ENCODE measurements around the gene GLI3. TPM values are rescaled to one million over a fixed set of nuclear protein-coding genes. Genes with fewer than 3 reads are reported as not detected.
"Not testable (repeated sequence)": the region's sequence is repeated elsewhere in the genome, so short reads cannot be mapped to it uniquely, and the experiment has no call there.

The GLI3 gene
- total RNA-seq, 2 experiments from 2014 or later = not detected

- no peaks in the 10 kb centered on the region for H3K9me3 Mint-ChIP-seq (ENCODE audit: insufficient read depth)
- DNase-seq = no peak
- H3K36me3 Mint-ChIP-seq (ENCODE audit: low read depth) = no peaks in the 10 kb centered on the region
- CTCF ChIA-PET = no interaction called here
- no peaks in the 10 kb centered on the region for H3K4me1 Mint-ChIP-seq (ENCODE audit: low read depth)
- H3K27me3 Mint-ChIP-seq (ENCODE audit: low read depth) = peaks cover 10% of the 10 kb centered on the region
- ATAC-seq = no peak
- POLR2A ChIA-PET = no interaction called here
- H3K4me3 Mint-ChIP-seq = no peak overlapping the region
- H3K27ac Mint-ChIP-seq = no peak overlapping the region
These were observed 17.6 kb downstream of the GLI3 start for GRCh38 chr7:42219447-42219846.

GRCh38 chr7:42218248-42218647, 18.8 kb downstream of the GLI3 start:
- no peak overlapping the region for H3K4me3 Mint-ChIP-seq
- ATAC-seq (no peak), DNase-seq (no peak)
- no peaks in the 10 kb centered on the region for H3K36me3 Mint-ChIP-seq (ENCODE audit: low read depth)
- H3K27me3 Mint-ChIP-seq (ENCODE audit: low read depth) = peaks cover 10% of the 10 kb centered on the region
- H3K27ac Mint-ChIP-seq = no peak overlapping the region
- ChIA-PET CTCF (no interaction called here), POLR2A (no interaction called here)
- no peaks in the 10 kb centered on the region for H3K9me3 Mint-ChIP-seq (ENCODE audit: insufficient read depth)
- no peaks in the 10 kb centered on the region for H3K4me1 Mint-ChIP-seq (ENCODE audit: low read depth)

- DNase-seq (no peak), ATAC-seq (no peak)
- H3K4me3 Mint-ChIP-seq = no peak overlapping the region
- no peaks in the 10 kb centered on the region for H3K4me1 Mint-ChIP-seq (ENCODE audit: low read depth)
- CTCF ChIA-PET = no interaction called here
- POLR2A ChIA-PET = no interaction called here
- H3K27me3 Mint-ChIP-seq (ENCODE audit: low read depth) = peaks cover 10% of the 10 kb centered on the region
- H3K27ac Mint-ChIP-seq = no peak overlapping the region
- no peaks in the 10 kb centered on the region for H3K9me3 Mint-ChIP-seq (ENCODE audit: insufficient read depth)
- H3K36me3 Mint-ChIP-seq (ENCODE audit: low read depth) = no peaks in the 10 kb centered on the region
These were observed 19.5 kb downstream of the GLI3 start for GRCh38 chr7:42217548-42217947.

- no peaks in the 10 kb centered on the region for H3K36me3 Mint-ChIP-seq (ENCODE audit: low read depth)
- POLR2A ChIA-PET = no interaction called here
- CTCF ChIA-PET = no interaction called here
These were observed 20.0 kb downstream of the GLI3 start for GRCh38 chr7:42217053-42217452.

DNA sequence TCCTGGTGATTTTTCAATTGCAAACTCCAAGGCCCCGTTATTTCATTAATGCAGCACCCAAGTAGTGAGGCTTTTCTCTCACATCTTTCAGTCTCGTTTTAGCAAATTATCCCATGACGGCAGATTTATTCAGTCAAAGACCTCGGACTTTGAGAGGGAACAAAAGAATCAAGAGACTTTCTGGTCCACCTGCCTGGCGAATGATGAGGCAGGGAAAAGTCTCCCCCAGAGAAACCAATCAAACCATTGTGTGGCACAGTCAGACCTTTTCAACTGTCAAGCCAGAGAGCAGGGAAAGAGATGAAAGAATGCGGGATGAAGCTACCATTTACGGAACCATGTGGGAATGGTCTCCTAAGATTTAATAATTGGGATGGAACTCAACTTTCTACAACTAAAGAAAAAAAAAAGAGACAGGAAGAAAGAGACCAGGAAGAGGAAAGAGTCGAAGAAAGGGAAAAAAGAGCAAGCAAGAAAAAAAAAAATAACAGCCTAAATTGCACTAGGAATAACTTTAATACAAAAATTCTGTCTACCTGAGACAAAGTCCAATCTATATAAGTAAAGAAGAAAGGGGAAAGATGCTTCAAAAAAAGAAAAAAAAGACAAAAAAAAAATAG, 22.8 kb downstream of the GLI3 start:
- no peaks in the 10 kb centered on the region for H3K9me3 Mint-ChIP-seq (ENCODE audit: insufficient read depth)
- DNase-seq (no peak), ATAC-seq (no peak)
- no peak overlapping the region for H3K4me3 Mint-ChIP-seq
- ChIA-PET CTCF (no interaction called here), POLR2A (no interaction called here)
- no peaks in the 10 kb centered on the region for H3K36me3 Mint-ChIP-seq (ENCODE audit: low read depth)
- H3K27me3 Mint-ChIP-seq (ENCODE audit: low read depth) = peaks cover 9% of the 10 kb centered on the region
- no peak overlapping the region for H3K27ac Mint-ChIP-seq
- H3K4me1 Mint-ChIP-seq (ENCODE audit: low read depth) = no peaks in the 10 kb centered on the region

More at GRCh38 chr7:42217053-42217452, 20.0 kb downstream of the GLI3 start:
- ATAC-seq = no peak
- DNase-seq = no peak
- Mint-ChIP-seq H3K4me3 (no peak overlapping the region), H3K27me3 (ENCODE audit: low read depth) (peaks cover 10% of the 10 kb centered on the region), H3K9me3 (ENCODE audit: insufficient read depth) (no peaks in the 10 kb centered on the region), H3K27ac (no peak overlapping the region), H3K4me1 (ENCODE audit: low read depth) (no peaks in the 10 kb centered on the region)

GRCh38 chr7:42213093-42213492, 23.9 kb downstream of the GLI3 start:
- Mint-ChIP-seq H3K36me3 (ENCODE audit: low read depth) (no peaks in the 10 kb centered on the region), H3K27ac (no peak overlapping the region), H3K4me3 (no peak overlapping the region), H3K9me3 (ENCODE audit: insufficient read depth) (no peaks in the 10 kb centered on the region), H3K27me3 (ENCODE audit: low read depth) (peaks cover 9% of the 10 kb centered on the region), H3K4me1 (ENCODE audit: low read depth) (no peaks in the 10 kb centered on the region)
- ATAC-seq = no peak
- ChIA-PET CTCF (no interaction called here), POLR2A (no interaction called here)
- no peak for DNase-seq

DNA sequence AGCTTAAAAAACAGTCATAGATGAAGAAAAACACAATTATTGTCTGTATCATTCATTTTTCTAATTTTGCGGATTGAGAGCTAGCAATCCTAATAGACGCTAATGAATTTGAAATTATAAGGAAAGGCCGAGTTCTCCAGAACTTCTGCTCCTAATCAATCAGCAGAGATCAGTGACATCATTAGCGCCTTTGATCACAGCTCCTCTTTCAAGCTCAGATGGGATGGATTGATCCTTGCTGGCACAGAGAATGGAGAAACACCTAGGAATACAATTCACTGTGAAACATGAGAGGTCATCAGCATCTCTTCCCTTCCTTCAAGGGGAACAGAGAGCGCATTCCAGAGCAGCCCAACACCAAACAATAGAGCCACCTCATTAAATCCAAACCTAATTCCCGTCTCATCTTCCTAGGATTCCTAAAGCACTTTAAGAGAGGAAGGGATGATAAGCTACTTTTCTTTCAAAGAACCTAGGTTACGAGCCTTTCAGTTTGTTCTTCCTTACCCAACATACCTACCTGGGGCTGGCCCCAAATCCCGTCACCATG, 24.4 kb downstream of the GLI3 start:
- Mint-ChIP-seq H3K27ac (no peak overlapping the region), H3K9me3 (ENCODE audit: insufficient read depth) (no peaks in the 10 kb centered on the region), H3K36me3 (ENCODE audit: low read depth) (no peaks in the 10 kb centered on the region), H3K4me3 (no peak overlapping the region), H3K27me3 (ENCODE audit: low read depth) (peaks cover 9% of the 10 kb centered on the region), H3K4me1 (ENCODE audit: low read depth) (no peaks in the 10 kb centered on the region)
- ATAC-seq = no peak
- ChIA-PET POLR2A (no interaction called here), CTCF (no interaction called here)
- DNase-seq = no peak

GRCh38 chr7:42211938-42212337, 25.1 kb downstream of the GLI3 start:
- ChIA-PET CTCF (no interaction called here), POLR2A (no interaction called here)
- Mint-ChIP-seq H3K4me3 (no peak overlapping the region), H3K27ac (no peak overlapping the region), H3K9me3 (ENCODE audit: insufficient read depth) (no peaks in the 10 kb centered on the region), H3K36me3 (ENCODE audit: low read depth) (no peaks in the 10 kb centered on the region), H3K4me1 (ENCODE audit: low read depth) (no peaks in the 10 kb centered on the region), H3K27me3 (ENCODE audit: low read depth) (peaks cover 9% of the 10 kb centered on the region)
- ATAC-seq (no peak), DNase-seq (no peak)

DNA sequence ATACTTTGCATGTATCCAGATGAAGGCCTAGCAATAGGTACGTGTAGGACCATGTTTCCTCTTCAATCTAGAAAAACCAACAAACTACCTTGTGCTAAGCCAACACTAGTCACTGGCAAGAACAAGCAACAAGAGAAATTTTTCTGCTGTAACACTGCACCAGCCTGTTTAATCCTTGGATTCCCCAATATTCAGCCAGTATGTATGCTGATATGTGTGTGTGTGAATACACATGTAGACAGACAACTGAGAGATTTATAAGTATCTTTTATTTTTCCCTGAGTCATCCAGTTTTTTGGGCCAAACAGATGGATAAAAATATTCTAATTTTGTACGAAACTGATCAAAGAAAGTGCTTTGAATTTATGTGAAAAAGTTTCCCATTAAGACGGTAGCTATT, 26.2 kb downstream of the GLI3 start:
- no peak overlapping the region for H3K27ac Mint-ChIP-seq
- ChIA-PET POLR2A (no interaction called here), CTCF (no interaction called here)
- ATAC-seq (no peak), DNase-seq (no peak)
- no peaks in the 10 kb centered on the region for H3K9me3 Mint-ChIP-seq (ENCODE audit: insufficient read depth)
- peaks cover 5% of the 10 kb centered on the region for H3K27me3 Mint-ChIP-seq (ENCODE audit: low read depth)
- H3K36me3 Mint-ChIP-seq (ENCODE audit: low read depth) = no peaks in the 10 kb centered on the region
- no peak overlapping the region for H3K4me3 Mint-ChIP-seq
- H3K4me1 Mint-ChIP-seq (ENCODE audit: low read depth) = no peaks in the 10 kb centered on the region

DNA sequence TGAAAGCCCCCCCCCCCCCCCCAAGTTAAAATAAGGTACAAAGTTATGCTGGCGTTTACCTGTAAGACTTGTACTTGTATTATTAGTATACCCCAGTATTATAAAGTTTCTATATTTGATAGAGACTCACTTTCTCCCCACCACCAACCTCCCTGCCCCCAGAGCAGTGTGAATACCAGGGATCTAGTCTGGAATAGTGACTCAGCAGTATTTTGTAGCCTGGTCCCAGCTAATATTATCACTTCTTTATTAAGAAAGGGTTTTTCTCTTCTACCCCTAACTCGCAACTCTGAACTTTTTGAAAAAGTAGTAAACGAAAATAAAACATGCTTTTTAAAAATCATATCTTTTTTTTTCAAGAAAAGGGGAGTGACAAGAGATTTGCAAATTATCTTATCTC, 26.7 kb downstream of the GLI3 start:
- H3K36me3 Mint-ChIP-seq (ENCODE audit: low read depth) = no peaks in the 10 kb centered on the region
- no peak for ATAC-seq
- H3K9me3 Mint-ChIP-seq (ENCODE audit: insufficient read depth) = no peaks in the 10 kb centered on the region
- H3K4me3 Mint-ChIP-seq = no peak overlapping the region
- H3K27me3 Mint-ChIP-seq (ENCODE audit: low read depth) = peaks cover 5% of the 10 kb centered on the region
- CTCF ChIA-PET = no interaction called here
- H3K4me1 Mint-ChIP-seq (ENCODE audit: low read depth) = no peaks in the 10 kb centered on the region
- no peak for DNase-seq
- no peak overlapping the region for H3K27ac Mint-ChIP-seq
- POLR2A ChIA-PET = no interaction called here

DNA sequence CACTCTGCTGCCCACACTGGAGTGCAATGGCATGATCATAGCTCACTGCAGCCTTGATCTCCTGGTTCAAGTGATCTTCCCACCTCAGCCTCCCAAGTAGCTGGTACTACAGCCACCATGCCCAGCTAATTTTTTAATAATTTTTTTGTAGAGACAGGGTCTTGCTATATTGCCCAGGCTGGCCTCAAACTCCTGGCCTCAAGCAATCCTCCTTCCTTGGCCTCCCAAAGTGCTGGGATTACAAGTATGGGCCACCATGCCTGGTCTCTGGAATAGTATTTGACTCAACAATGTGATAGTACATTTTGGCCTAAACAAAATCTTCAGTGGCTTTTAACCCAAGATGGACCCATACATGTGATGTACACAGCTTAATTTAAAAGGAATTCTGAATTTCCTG, 27.9 kb downstream of the GLI3 start:
- POLR2A ChIA-PET; H3K9me3 Mint-ChIP-seq (ENCODE audit: insufficient read depth); DNase-seq; H3K4me3 Mint-ChIP-seq; H3K36me3 Mint-ChIP-seq (ENCODE audit: low read depth); H3K27ac Mint-ChIP-seq; H3K4me1 Mint-ChIP-seq (ENCODE audit: low read depth); ATAC-seq; CTCF ChIA-PET; H3K27me3 Mint-ChIP-seq (ENCODE audit: low read depth): not testable (repeated sequence)

DNA sequence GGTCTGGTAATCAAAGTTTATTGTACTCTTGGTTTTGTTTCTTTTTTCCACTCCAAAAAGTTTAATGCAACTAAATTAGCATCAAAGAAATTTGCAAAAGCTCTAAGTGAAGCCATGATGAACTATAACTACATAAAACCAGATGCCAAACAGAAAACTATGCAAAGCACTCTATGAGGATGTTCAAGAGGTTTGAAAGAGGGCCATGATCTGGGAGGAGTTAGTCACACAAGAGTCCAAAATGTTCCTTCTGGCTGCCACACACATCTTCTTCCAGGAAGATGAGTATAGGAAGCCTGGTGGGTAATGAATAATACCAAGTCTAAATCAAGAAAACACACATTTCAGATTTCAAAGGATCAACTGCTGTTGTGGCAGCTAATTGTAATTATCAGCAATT, 28.4 kb downstream of the GLI3 start:
- ChIA-PET POLR2A (no interaction called here), CTCF (no interaction called here)
- H3K27me3 Mint-ChIP-seq (ENCODE audit: low read depth) = peaks cover 5% of the 10 kb centered on the region
- H3K4me3 Mint-ChIP-seq = no peak overlapping the region
- no peaks in the 10 kb centered on the region for H3K9me3 Mint-ChIP-seq (ENCODE audit: insufficient read depth)
- no peak overlapping the region for H3K27ac Mint-ChIP-seq
- no peak for DNase-seq
- H3K36me3 Mint-ChIP-seq (ENCODE audit: low read depth) = no peaks in the 10 kb centered on the region
- no peak for ATAC-seq
- H3K4me1 Mint-ChIP-seq (ENCODE audit: low read depth) = no peaks in the 10 kb centered on the region

DNA sequence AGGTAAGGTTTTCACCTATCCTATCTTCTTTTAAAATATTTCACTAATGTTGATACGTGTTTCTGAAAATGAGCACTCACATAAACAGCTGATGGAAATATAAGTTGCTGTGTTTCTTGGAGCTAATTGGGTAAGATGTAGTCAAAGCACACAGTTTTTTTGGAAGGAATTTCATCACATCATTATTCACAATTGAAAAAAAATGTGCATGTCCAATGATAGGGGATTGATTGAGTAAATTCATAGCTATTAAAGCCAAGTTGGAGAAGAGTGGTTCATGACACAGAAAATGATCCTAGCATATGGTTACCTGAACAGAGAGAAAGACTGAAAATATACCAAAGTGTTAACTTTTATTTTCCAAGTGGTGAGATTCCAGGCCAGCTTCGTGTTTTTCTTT, 29.6 kb downstream of the GLI3 start:
- CTCF ChIA-PET = no interaction called here
- H3K4me3 Mint-ChIP-seq = no peak overlapping the region

More for the DNA sequence above, 29.6 kb downstream of the GLI3 start:
- ATAC-seq (no peak), DNase-seq (no peak)
- POLR2A ChIA-PET = no interaction called here
- Mint-ChIP-seq H3K36me3 (ENCODE audit: low read depth) (no peaks in the 10 kb centered on the region), H3K9me3 (ENCODE audit: insufficient read depth) (no peaks in the 10 kb centered on the region), H3K27ac (no peak overlapping the region), H3K27me3 (ENCODE audit: low read depth) (peaks cover 7% of the 10 kb centered on the region), H3K4me1 (ENCODE audit: low read depth) (no peaks in the 10 kb centered on the region)
